Astrocyte (in vitro differentiated cells and primary cell): ENCODE measurements around the gene ADAMTS8. TPM values are rescaled to one million over a fixed set of nuclear protein-coding genes. Genes with fewer than 3 reads are reported as not detected.

Experiments used
- DNase-seq: peaks from one replicate; pipeline ENCODE4 v3.0.0-alpha.2; 2010; ENCODE audit warnings: low read depth
- FAIRE-seq: peaks from 2 replicates; lab custom pipeline; 2011; peaks lifted over from hg19 to GRCh38; lab: Jason Lieb, UNC
- H2AFZ ChIP-seq: 2 replicates; pipeline ENCODE4 v1.6.0; 2012; ENCODE audit warnings: low read depth, low read length, inconsistent platforms
- H3K27ac ChIP-seq: 2 replicates; pipeline ENCODE4 v1.5.1; 2011; ENCODE audit warnings: low read depth, low read length, inconsistent platforms
- H3K27me3 ChIP-seq: 2 replicates; pipeline ENCODE4 v1.6.0; 2011; ENCODE audit warnings: low read length, inconsistent platforms; ENCODE audit not compliant: insufficient read depth
- H3K36me3 ChIP-seq: 2 replicates; pipeline ENCODE4 v1.5.1; 2011; ENCODE audit warnings: low read length, inconsistent platforms; ENCODE audit not compliant: insufficient read depth
- H3K4me1 ChIP-seq: 2 replicates; pipeline ENCODE4 v1.5.1; 2011; ENCODE audit warnings: low read length, inconsistent platforms; ENCODE audit not compliant: insufficient read depth
- H3K4me2 ChIP-seq: 2 replicates; pipeline ENCODE4 v1.6.0; 2012; ENCODE audit warnings: low read length, inconsistent platforms
- H3K4me3 ChIP-seq: 2 replicates; pipeline ENCODE4 v1.5.1; 2011; ENCODE audit warnings: low read depth, mild to moderate bottlenecking, low read length, inconsistent platforms; ENCODE audit not compliant: insufficient read depth
- H3K79me2 ChIP-seq: 2 replicates; pipeline ENCODE4 v1.6.0; 2012; ENCODE audit warnings: mild to moderate bottlenecking, low read length, inconsistent platforms; ENCODE audit not compliant: insufficient read depth
- H3K9ac ChIP-seq: 2 replicates; pipeline ENCODE4 v1.6.0; 2012; ENCODE audit warnings: mild to moderate bottlenecking, low read length, inconsistent platforms
- H3K9me3 ChIP-seq: 2 replicates; pipeline ENCODE4 v1.5.1; 2012; ENCODE audit warnings: low read depth, mild to moderate bottlenecking, low read length, inconsistent platforms; ENCODE audit not compliant: insufficient read depth
- H4K20me1 ChIP-seq: 2 replicates; pipeline ENCODE4 v1.6.0; 2012; ENCODE audit warnings: low read length, inconsistent platforms; ENCODE audit not compliant: insufficient read depth
- H3K27ac Mint-ChIP-seq: one replicate; pipeline ENCODE4 v1.8.0; 2021; ENCODE audit warnings: mild to moderate bottlenecking, mixed read lengths; ENCODE audit not compliant: unreplicated experiment
- H3K27me3 Mint-ChIP-seq: one replicate; pipeline ENCODE4 v1.8.0; 2021; ENCODE audit warnings: low read depth, mixed read lengths; ENCODE audit not compliant: unreplicated experiment
- H3K36me3 Mint-ChIP-seq: one replicate; pipeline ENCODE4 v1.8.0; 2021; ENCODE audit warnings: low read depth, mixed read lengths; ENCODE audit not compliant: unreplicated experiment
- H3K4me1 Mint-ChIP-seq: one replicate; pipeline ENCODE4 v1.8.0; 2021; ENCODE audit warnings: low read depth, mixed read lengths; ENCODE audit not compliant: unreplicated experiment
- H3K4me3 Mint-ChIP-seq: one replicate; pipeline ENCODE4 v1.8.0; 2021; ENCODE audit warnings: mild to moderate bottlenecking, moderate library complexity, mixed read lengths; ENCODE audit not compliant: unreplicated experiment
- H3K9me3 Mint-ChIP-seq: one replicate; pipeline ENCODE4 v1.8.0; 2021; ENCODE audit warnings: mild to moderate bottlenecking, mixed read lengths; ENCODE audit not compliant: unreplicated experiment
- EZH2 ChIP-seq: IDR thresholded peaks from 2 replicates; pipeline ENCODE4 v1.6.1; 2012; ENCODE audit warnings: mild to moderate bottlenecking, low read length, inconsistent platforms; ENCODE audit not compliant: insufficient read depth
- total RNA-seq: library from RNA; stranded (reverse); gene quantifications from 2 replicates; pipeline ENCODE4 v1.2.1, GENCODE V29; 2021
- TF ChIP-seq, protein P1 (sequence below): IDR thresholded peaks from 2 replicates; pipeline ENCODE4 v1.5.1; 2011; ENCODE audit warnings: low read depth, mild to moderate bottlenecking, inconsistent platforms, low read length, moderate library complexity; ENCODE audit not compliant: insufficient read depth

The ADAMTS8 gene
- total RNA-seq, 1 donor from 2014 or later: 0.20 TPM

DNA sequence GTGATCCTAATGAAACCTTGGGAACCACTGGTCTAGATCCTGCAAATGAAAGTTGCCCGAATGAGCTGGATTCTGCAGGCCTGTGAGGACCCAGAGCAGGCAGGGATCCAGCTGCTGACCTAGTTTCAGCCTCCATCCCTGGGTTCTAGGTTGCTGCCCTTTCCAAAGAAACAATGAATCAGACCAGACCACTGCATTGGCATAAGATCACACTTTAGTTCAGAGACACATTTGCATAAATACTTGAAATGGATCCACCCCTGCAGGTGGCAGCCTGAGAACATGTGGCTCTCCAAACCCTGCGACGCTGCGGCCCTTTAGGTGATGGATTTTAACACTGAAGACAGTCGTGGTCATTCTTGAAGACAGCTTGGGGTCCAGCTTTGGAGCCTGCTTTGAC lies 23.7 kb downstream of the ADAMTS8 start:
- TF ChIP-seq, protein P1, sequence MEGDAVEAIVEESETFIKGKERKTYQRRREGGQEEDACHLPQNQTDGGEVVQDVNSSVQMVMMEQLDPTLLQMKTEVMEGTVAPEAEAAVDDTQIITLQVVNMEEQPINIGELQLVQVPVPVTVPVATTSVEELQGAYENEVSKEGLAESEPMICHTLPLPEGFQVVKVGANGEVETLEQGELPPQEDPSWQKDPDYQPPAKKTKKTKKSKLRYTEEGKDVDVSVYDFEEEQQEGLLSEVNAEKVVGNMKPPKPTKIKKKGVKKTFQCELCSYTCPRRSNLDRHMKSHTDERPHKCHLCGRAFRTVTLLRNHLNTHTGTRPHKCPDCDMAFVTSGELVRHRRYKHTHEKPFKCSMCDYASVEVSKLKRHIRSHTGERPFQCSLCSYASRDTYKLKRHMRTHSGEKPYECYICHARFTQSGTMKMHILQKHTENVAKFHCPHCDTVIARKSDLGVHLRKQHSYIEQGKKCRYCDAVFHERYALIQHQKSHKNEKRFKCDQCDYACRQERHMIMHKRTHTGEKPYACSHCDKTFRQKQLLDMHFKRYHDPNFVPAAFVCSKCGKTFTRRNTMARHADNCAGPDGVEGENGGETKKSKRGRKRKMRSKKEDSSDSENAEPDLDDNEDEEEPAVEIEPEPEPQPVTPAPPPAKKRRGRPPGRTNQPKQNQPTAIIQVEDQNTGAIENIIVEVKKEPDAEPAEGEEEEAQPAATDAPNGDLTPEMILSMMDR: no peak
- no peak for TF ChIP-seq EZH2
- Histone ChIP-seq H3K4me2 (no peak overlapping the region), H3K36me3 (no peaks in the 10 kb centered on the region), H3K4me3 (no peak overlapping the region), H3K79me2 (no peaks in the 10 kb centered on the region), H3K27me3 (peaks cover 8% of the 10 kb centered on the region), H3K9me3 (no peaks in the 10 kb centered on the region), H3K9ac (no peak overlapping the region), H3K4me1 (peaks cover 38% of the 10 kb centered on the region), H2AFZ (no peak overlapping the region), H4K20me1 (no peaks in the 10 kb centered on the region), H3K27ac (no peak overlapping the region)
- Mint-ChIP-seq H3K9me3 (peaks cover 5% of the 10 kb centered on the region), H3K36me3 (no peaks in the 10 kb centered on the region), H3K27ac (no peak overlapping the region), H3K27me3 (peaks cover 44% of the 10 kb centered on the region), H3K4me1 (peaks cover 30% of the 10 kb centered on the region), H3K4me3 (no peak overlapping the region)
- FAIRE-seq (no peak), DNase-seq (no peak)

DNA sequence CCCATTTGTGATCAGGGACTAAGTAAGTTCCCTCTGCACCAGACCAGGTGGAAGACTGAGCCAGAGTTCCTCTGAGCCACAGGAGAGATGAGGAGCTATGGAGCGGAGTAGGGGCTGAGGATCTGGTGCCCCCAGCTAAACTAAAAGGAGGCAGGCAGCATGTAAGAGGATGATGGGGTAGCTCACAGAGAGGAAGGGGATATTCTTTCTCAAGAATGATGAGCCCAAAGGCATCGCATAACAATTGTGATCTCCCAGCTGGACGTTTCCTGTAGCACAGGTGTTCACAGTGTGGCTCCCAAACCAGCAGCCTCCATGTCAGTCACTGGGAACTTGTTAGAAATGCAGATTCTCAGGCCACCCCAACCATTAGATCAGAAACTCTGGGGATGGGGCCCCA lies 24.4 kb downstream of the ADAMTS8 start:
- Histone ChIP-seq H3K79me2 (no peaks in the 10 kb centered on the region), H3K27me3 (peaks cover 9% of the 10 kb centered on the region), H3K36me3 (no peaks in the 10 kb centered on the region), H3K27ac (peak overlapping the region; percentile 68), H2AFZ (no peak overlapping the region), H3K9me3 (no peaks in the 10 kb centered on the region), H4K20me1 (no peaks in the 10 kb centered on the region), H3K4me1 (peaks cover 38% of the 10 kb centered on the region), H3K9ac (peak overlapping the region; percentile 40), H3K4me2 (peak overlapping the region; percentile 84), H3K4me3 (no peak overlapping the region)
- TF ChIP-seq, protein P1: no peak
- TF ChIP-seq EZH2: no peak
- Mint-ChIP-seq H3K36me3 (no peaks in the 10 kb centered on the region), H3K9me3 (no peaks in the 10 kb centered on the region), H3K4me3 (no peak overlapping the region), H3K27me3 (peaks cover 36% of the 10 kb centered on the region), H3K27ac (no peak overlapping the region), H3K4me1 (peaks cover 30% of the 10 kb centered on the region)
- FAIRE-seq (no peak), DNase-seq (no peak)

DNA sequence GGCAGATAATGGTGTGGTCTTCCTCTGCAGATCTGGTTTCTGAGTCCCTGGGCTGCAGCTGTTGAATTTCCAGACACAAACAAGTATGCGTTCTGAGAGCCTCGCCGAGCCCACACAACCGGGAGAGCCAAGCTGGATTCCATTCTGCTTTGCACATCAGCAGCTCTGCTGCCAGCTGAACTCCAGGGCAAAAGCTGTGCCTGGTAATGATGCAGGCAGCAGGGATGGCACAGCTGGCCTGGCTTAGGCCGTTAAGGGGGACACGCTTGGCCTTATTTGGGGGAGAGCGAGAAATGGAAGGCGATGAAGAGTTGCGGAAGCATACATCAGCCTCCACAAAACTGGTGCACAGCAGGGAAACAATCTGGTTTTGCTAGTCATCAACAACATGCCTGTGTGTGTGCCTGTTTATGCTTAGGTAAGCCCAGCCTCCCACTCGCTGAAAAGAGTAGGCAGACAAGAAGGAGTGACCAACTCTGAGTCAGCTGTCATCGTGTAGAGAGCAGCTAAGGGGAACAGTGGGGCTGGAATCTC lies 25.1 kb downstream of the ADAMTS8 start:
- Histone ChIP-seq H3K4me3 (peak overlapping the region; percentile 48), H3K9ac (peak overlapping the region; percentile 40), H3K4me2 (peak overlapping the region; percentile 84), H3K27me3 (peaks cover 15% of the 10 kb centered on the region), H4K20me1 (no peaks in the 10 kb centered on the region), H3K79me2 (no peaks in the 10 kb centered on the region), H3K4me1 (peaks cover 37% of the 10 kb centered on the region), H3K27ac (peak overlapping the region; percentile 68), H2AFZ (peak overlapping the region; percentile 70), H3K36me3 (no peaks in the 10 kb centered on the region), H3K9me3 (no peaks in the 10 kb centered on the region)
- H3K4me3 Mint-ChIP-seq: no peak overlapping the region
- FAIRE-seq: peak; percentile 96
- no peaks in the 10 kb centered on the region for H3K36me3 Mint-ChIP-seq
- no peaks in the 10 kb centered on the region for H3K9me3 Mint-ChIP-seq
- peaks cover 38% of the 10 kb centered on the region for H3K27me3 Mint-ChIP-seq
- H3K27ac Mint-ChIP-seq: peak overlapping the region; percentile 79
- no peak for TF ChIP-seq EZH2
- TF ChIP-seq, protein P1: no peak
- peaks cover 30% of the 10 kb centered on the region for H3K4me1 Mint-ChIP-seq
- peak; percentile 92 for DNase-seq
